Transverse colon (tissue), 3 donors: ENCODE data around the gene FGFR2.

Source experiments
- POLR2A ChIP-seq: fragments of 450-650 bp; IDR thresholded peaks from one replicate; pipeline ENCODE4 v1.6.1; 2016; ENCODE audit warnings: antibody characterized with exemption, mild to moderate bottlenecking, moderate library complexity
- TF ChIP-seq, protein P1 (sequence below), 5 experiments: fragments of 200-600 bp in 3 of 5; fragments of 450-650 bp in 2 of 5; sonication (generic) in 3 of 5; IDR thresholded peaks; 1 replicate in 2 of 5; 2 replicates in 3 of 5; pipeline ENCODE4 v1.5.1; 2016 to 2017; ENCODE audit warnings: antibody characterized with exemption in 5 of 5, inconsistent platforms in 3 of 5, mild to moderate bottlenecking in 2 of 5, moderate library complexity in 1 of 5

GRCh38 chr10:121497513-121498470 lies 100.5 kb downstream of the FGFR2 start:
- TF ChIP-seq POLR2A, result no peak
- TF ChIP-seq, protein P1, sequence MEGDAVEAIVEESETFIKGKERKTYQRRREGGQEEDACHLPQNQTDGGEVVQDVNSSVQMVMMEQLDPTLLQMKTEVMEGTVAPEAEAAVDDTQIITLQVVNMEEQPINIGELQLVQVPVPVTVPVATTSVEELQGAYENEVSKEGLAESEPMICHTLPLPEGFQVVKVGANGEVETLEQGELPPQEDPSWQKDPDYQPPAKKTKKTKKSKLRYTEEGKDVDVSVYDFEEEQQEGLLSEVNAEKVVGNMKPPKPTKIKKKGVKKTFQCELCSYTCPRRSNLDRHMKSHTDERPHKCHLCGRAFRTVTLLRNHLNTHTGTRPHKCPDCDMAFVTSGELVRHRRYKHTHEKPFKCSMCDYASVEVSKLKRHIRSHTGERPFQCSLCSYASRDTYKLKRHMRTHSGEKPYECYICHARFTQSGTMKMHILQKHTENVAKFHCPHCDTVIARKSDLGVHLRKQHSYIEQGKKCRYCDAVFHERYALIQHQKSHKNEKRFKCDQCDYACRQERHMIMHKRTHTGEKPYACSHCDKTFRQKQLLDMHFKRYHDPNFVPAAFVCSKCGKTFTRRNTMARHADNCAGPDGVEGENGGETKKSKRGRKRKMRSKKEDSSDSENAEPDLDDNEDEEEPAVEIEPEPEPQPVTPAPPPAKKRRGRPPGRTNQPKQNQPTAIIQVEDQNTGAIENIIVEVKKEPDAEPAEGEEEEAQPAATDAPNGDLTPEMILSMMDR (IDR thresholded peaks at IDR 0.05), result no peak
